Endothelial cell of umbilical vein (primary cell): Measurements from ENCODE around the gene SDF2.

ENCODE experiments used
- CTCF ChIP-seq, 2 donors: IDR thresholded peaks; 1 replicate in 1 of 2; 2 replicates in 1 of 2; pipeline ENCODE4 v1.5.1; 2011; ENCODE audit warnings: low read length in 2 of 2, mild to moderate bottlenecking in 2 of 2, moderate library complexity in 2 of 2, control low read depth in 1 of 2, inconsistent platforms in 1 of 2, low read depth in 1 of 2; ENCODE audit not compliant: insufficient read depth in 1 of 2; ENCODE audit errors: extremely low read depth in 1 of 2
- EZH2 ChIP-seq: IDR thresholded peaks from 2 replicates; pipeline ENCODE4 v1.6.1; 2012; ENCODE audit warnings: borderline replicate concordance, low read depth, mild to moderate bottlenecking, moderate library complexity, low read length, inconsistent platforms; ENCODE audit not compliant: severe bottlenecking
- POLR2A ChIP-seq: IDR thresholded peaks from 2 replicates; pipeline ENCODE4 v1.6.1; 2012; ENCODE audit warnings: low read depth, mild to moderate bottlenecking, control low read depth, low read length
- POLR2AphosphoS5 ChIP-seq: IDR thresholded peaks from 2 replicates; pipeline ENCODE4 v1.6.1; 2012; ENCODE audit warnings: low read depth, mild to moderate bottlenecking, control low read depth, low read length, moderate library complexity; ENCODE audit not compliant: insufficient read depth

- TF ChIP-seq CTCF (IDR thresholded peaks at IDR 0.05; ENCODE audit: extremely low read depth in 1 of 2, insufficient read depth in 1 of 2, low read depth in 1 of 2, low read length in 2 of 2): no peak
- TF ChIP-seq POLR2AphosphoS5: no peak
- TF ChIP-seq POLR2A: no peak
- no peak for TF ChIP-seq EZH2
These were observed 41.0 kb upstream of the SDF2 start for GRCh38 chr17:28702752-28703150.
